HEK293 (cell line): ENCODE results near the gene DOK7.

ENCODE experiments used
- BCL11A ChIP-seq: fragments of 450-650 bp; formaldehyde crosslinking; IDR thresholded peaks from 2 replicates; pipeline ENCODE4 v1.5.1; 2016; ENCODE audit warnings: low read depth, missing biosample characterization, missing genetic modification characterization
- CTCF ChIP-seq: fragments of 450-650 bp; formaldehyde crosslinking; IDR thresholded peaks from 2 replicates; pipeline ENCODE4 v1.5.1; 2016; ENCODE audit warnings: missing biosample characterization, missing genetic modification characterization
- GLI4 ChIP-seq: fragments of 450-650 bp; formaldehyde crosslinking; IDR thresholded peaks from 2 replicates; pipeline ENCODE4 v1.5.1; 2016; ENCODE audit warnings: missing biosample characterization, missing genetic modification characterization
- KLF8 ChIP-seq: fragments of 450-650 bp; formaldehyde crosslinking; IDR thresholded peaks from 2 replicates; pipeline ENCODE4 v1.5.1; 2016; ENCODE audit warnings: missing biosample characterization, missing genetic modification characterization
- SP2 ChIP-seq: fragments of 450-650 bp; formaldehyde crosslinking; IDR thresholded peaks from 2 replicates; pipeline ENCODE4 v1.5.1; 2016; ENCODE audit warnings: missing biosample characterization, missing genetic modification characterization
- SP3 ChIP-seq: fragments of 450-650 bp; formaldehyde crosslinking; IDR thresholded peaks from 2 replicates; pipeline ENCODE4 v1.5.1; 2016; ENCODE audit warnings: missing biosample characterization, missing genetic modification characterization
- TCF7L2 ChIP-seq: IDR thresholded peaks from 2 replicates; pipeline ENCODE4 v1.6.1; 2011; ENCODE audit warnings: low read depth, mild to moderate bottlenecking, inconsistent platforms, low read length, moderate library complexity, borderline replicate concordance
- ZNF121 ChIP-seq: fragments of 450-650 bp; formaldehyde crosslinking; IDR thresholded peaks from 2 replicates; pipeline ENCODE4 v1.5.1; 2016; ENCODE audit warnings: missing biosample characterization, missing genetic modification characterization
- TF ChIP-seq, protein P1 (sequence below): fragments of 450-650 bp; formaldehyde crosslinking; IDR thresholded peaks from 2 replicates; pipeline ENCODE4 v1.5.1; 2016; ENCODE audit warnings: missing biosample characterization, missing genetic modification characterization

DNA sequence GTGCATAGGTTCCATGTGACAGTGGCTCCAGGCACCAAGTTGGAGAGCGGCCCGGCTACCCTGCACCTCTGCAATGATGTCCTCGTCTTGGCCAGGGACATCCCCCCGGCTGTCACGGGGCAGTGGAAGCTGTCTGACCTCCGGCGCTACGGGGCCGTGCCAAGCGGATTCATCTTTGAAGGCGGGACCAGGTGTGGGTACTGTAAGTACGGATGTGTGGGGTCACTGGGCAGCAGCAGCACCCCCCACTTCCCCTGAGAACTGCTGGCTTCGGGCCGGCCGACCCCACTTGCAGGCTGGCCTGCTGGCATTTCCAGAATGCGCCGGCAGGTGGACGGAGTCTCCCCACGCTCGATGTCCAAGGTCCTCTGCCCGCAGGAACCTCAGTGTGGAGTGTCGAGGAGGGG is 13.2 kb downstream of the DOK7 start:
- TF ChIP-seq SP3 (tag by site-specific recombination) = no peak
- TF ChIP-seq ZNF121 (tag by site-specific recombination) = no peak
- TF ChIP-seq KLF8 (tag by site-specific recombination) = no peak
- no peak for TF ChIP-seq GLI4
- TF ChIP-seq CTCF = no peak
- no peak for TF ChIP-seq SP2 (tag by site-specific recombination)
- TF ChIP-seq, protein P1, sequence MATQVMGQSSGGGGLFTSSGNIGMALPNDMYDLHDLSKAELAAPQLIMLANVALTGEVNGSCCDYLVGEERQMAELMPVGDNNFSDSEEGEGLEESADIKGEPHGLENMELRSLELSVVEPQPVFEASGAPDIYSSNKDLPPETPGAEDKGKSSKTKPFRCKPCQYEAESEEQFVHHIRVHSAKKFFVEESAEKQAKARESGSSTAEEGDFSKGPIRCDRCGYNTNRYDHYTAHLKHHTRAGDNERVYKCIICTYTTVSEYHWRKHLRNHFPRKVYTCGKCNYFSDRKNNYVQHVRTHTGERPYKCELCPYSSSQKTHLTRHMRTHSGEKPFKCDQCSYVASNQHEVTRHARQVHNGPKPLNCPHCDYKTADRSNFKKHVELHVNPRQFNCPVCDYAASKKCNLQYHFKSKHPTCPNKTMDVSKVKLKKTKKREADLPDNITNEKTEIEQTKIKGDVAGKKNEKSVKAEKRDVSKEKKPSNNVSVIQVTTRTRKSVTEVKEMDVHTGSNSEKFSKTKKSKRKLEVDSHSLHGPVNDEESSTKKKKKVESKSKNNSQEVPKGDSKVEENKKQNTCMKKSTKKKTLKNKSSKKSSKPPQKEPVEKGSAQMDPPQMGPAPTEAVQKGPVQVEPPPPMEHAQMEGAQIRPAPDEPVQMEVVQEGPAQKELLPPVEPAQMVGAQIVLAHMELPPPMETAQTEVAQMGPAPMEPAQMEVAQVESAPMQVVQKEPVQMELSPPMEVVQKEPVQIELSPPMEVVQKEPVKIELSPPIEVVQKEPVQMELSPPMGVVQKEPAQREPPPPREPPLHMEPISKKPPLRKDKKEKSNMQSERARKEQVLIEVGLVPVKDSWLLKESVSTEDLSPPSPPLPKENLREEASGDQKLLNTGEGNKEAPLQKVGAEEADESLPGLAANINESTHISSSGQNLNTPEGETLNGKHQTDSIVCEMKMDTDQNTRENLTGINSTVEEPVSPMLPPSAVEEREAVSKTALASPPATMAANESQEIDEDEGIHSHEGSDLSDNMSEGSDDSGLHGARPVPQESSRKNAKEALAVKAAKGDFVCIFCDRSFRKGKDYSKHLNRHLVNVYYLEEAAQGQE (tag by site-specific recombination) = no peak
- TF ChIP-seq TCF7L2 = no peak
- no peak for TF ChIP-seq BCL11A (tag by site-specific recombination)
